ENCODE measurements around the gene CHST12.
"Not testable (repeated sequence)": the region's sequence is repeated elsewhere in the genome, so short reads cannot be mapped to it uniquely, and the experiment has no call there.

The CHST12 gene

GRCh38 chr7:2377492-2377891 is 25.9 kb upstream of the CHST12 start:
- not testable (repeated sequence) for DNase-seq (ENCODE audit: extremely low read depth in 1 of 2, low read depth in 1 of 2)

- not testable (repeated sequence) for DNase-seq (ENCODE audit: extremely low read depth in 1 of 2, low read depth in 1 of 2)
Observed at GRCh38 chr7:2378125-2378524, 25.3 kb upstream of the CHST12 start.

- DNase-seq (ENCODE audit: extremely low read depth in 1 of 2, low read depth in 1 of 2), result no peak
Observed at GRCh38 chr7:2379161-2379560, 24.2 kb upstream of the CHST12 start.

GRCh38 chr7:2379821-2380450 is 23.5 kb upstream of the CHST12 start:
- no peak for DNase-seq (ENCODE audit: extremely low read depth in 1 of 2, low read depth in 1 of 2)

GRCh38 chr7:2380461-2380860 is 22.9 kb upstream of the CHST12 start:
- no peak for DNase-seq (ENCODE audit: extremely low read depth in 1 of 2, low read depth in 1 of 2)

- DNase-seq (ENCODE audit: extremely low read depth in 1 of 2, low read depth in 1 of 2), result no peak
Observed at GRCh38 chr7:2381227-2381626, 22.2 kb upstream of the CHST12 start.

GRCh38 chr7:2381881-2382509 is 21.4 kb upstream of the CHST12 start:
- no peak for DNase-seq (ENCODE audit: extremely low read depth in 1 of 2, low read depth in 1 of 2)

- no peak for DNase-seq (ENCODE audit: extremely low read depth in 1 of 2, low read depth in 1 of 2)
Observed at GRCh38 chr7:2383543-2384274, 19.7 kb upstream of the CHST12 start.

- DNase-seq (ENCODE audit: extremely low read depth in 1 of 2, low read depth in 1 of 2), result no peak
Observed at GRCh38 chr7:2384354-2385243, 18.8 kb upstream of the CHST12 start.

GRCh38 chr7:2386122-2386521 is 17.3 kb upstream of the CHST12 start:
- not testable (repeated sequence) for DNase-seq (ENCODE audit: extremely low read depth in 1 of 2, low read depth in 1 of 2)

- DNase-seq (ENCODE audit: extremely low read depth in 1 of 2, low read depth in 1 of 2), result no peak
Observed at GRCh38 chr7:2386964-2387669, 16.3 kb upstream of the CHST12 start.

- no peak for DNase-seq (ENCODE audit: extremely low read depth in 1 of 2, low read depth in 1 of 2)
Observed at GRCh38 chr7:2387897-2388636, 15.3 kb upstream of the CHST12 start.

GRCh38 chr7:2388637-2388954 is 14.8 kb upstream of the CHST12 start:
- DNase-seq (ENCODE audit: extremely low read depth in 1 of 2, low read depth in 1 of 2), result no peak

GRCh38 chr7:2390020-2390816 is 13.2 kb upstream of the CHST12 start:
- DNase-seq (ENCODE audit: extremely low read depth in 1 of 2, low read depth in 1 of 2), result not testable (repeated sequence)

GRCh38 chr7:2393706-2394105 is 9.7 kb upstream of the CHST12 start:
- DNase-seq (ENCODE audit: extremely low read depth in 1 of 2, low read depth in 1 of 2), result no peak

GRCh38 chr7:2394566-2395082 is 8.8 kb upstream of the CHST12 start:
- DNase-seq (ENCODE audit: extremely low read depth in 1 of 2, low read depth in 1 of 2), result no peak

- no peak for DNase-seq (ENCODE audit: extremely low read depth in 1 of 2, low read depth in 1 of 2)
Observed at GRCh38 chr7:2398506-2398905, 4.9 kb upstream of the CHST12 start.

- DNase-seq (ENCODE audit: extremely low read depth in 1 of 2, low read depth in 1 of 2), result no peak
Observed at GRCh38 chr7:2399848-2400587, 3.4 kb upstream of the CHST12 start.
